Kidney glomerular epithelial cell (primary cell): ENCODE data around the gene PDZRN4.
A peak's percentile ranks its signal among the peaks of the same experiment; 100 is the strongest.
"Not testable (repeated sequence)": the region's sequence is repeated elsewhere in the genome, so short reads cannot be mapped to it uniquely, and the experiment has no call there.

Source experiments
- DNase-seq: peaks from one replicate; lab custom pipeline; 2025; lab: John Stamatoyannopoulos, UW

PDZRN4 gene

DNA sequence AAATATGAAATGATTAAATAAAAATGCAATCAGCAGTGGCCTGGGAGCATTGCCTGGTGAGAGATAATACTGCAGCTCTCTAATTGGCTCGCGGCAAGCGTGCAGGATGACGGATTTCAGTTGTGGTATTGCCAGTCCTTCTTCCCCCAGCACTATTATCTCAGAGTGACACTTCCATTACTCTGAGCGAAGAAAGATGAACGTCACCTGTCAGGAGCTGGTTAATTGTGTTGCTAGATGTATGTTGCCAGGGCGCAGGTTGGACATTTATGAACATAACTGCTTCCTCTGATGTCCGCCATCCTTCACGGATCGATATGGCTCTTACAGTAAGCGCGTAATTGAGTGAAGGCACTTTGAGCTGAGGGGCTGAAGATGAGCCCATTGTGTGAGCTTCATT lies 374.9 kb downstream of the PDZRN4 start:
- DNase-seq = no peak

DNA sequence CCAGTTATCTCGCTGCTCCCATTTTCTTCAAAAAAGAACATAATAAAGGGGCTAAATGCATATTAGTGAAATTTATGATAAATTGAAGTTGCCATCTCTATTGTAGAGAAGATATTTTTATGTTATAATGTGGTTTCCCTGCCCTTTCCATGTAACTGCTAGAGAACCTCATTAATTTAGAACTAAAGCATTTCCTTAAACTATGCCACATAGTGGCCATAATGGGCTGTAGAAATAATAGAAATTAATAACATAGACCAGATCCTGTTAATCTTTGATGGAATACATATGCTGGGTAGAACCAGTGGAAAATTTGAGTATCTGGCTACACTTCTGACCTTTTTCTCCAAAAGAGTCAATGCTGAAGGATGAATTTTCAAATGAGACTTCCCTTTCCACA lies 376.7 kb downstream of the PDZRN4 start:
- no peak for DNase-seq

DNA sequence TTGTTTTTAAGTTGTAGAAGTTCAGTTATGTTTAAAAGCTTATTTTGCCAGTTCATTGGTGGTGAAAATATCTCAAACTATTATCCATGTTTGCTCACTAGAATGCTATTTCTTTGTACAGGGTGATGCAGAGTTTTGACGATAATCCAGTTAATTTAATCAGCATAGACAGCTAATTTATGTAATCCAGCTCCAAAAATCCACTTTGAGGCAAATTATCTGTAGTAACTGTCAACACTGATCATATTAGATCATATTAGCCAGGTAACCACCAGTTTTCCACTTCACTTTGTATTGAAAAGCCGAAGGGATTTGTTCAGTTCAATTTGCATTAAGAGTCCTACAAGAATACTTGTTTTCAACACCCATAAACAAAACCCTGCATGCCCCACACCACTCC lies 378.6 kb downstream of the PDZRN4 start:
- DNase-seq = no peak

DNA sequence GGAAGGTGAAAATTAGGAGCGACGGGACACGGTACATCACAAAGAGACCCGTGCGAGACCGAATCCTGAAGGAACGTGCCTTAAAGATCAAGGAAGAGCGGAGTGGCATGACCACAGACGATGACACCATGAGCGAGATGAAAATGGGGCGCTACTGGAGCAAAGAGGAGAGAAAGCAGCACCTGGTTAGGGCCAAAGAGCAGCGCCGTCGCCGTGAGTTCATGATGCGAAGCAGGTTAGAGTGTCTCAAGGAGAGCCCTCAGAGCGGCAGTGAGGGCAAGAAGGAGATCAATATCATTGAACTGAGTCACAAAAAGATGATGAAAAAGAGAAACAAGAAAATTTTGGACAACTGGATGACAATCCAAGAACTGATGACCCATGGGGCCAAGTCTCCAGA lies 385.3 kb downstream of the PDZRN4 start:
- DNase-seq = no peak

DNA sequence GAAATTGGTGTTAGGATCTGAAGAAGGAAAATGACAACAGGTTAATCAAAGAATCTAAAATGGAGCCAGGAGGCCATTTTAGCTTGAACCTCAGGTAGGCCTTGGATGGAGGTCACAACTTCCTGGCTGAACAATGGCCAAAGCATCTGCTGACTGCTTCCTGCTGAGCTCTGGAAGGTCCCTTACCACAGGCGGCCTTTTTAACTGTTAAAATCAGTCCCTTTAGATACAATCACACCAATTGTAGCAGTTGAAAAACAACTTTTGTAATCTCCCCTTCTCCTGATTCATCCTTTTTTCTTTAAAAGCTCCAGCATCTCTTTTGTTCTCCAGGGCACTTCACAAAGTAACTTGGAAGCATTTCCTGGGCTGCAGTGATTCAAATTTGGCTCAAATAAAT lies 388.8 kb downstream of the PDZRN4 start:
- DNase-seq = no peak

DNA sequence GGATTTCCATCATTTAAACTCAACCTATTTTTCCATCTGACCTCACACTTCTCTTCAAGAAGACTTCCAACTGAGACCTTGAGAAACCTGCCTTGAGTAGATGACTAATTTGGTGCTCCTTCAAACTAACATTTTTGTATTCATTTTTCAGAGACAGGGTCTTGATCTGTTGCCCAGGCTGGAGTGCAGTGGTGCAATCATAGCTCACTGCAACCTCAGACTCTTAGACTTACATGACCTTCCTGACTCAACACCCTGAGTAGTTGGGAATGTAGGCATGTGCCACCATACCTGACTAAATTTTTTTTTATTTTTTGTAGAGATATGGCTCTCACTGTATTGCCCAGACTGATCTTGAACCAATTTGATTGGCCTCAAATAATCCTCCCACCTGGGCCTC lies 389.9 kb downstream of the PDZRN4 start:
- no peak for DNase-seq

DNA sequence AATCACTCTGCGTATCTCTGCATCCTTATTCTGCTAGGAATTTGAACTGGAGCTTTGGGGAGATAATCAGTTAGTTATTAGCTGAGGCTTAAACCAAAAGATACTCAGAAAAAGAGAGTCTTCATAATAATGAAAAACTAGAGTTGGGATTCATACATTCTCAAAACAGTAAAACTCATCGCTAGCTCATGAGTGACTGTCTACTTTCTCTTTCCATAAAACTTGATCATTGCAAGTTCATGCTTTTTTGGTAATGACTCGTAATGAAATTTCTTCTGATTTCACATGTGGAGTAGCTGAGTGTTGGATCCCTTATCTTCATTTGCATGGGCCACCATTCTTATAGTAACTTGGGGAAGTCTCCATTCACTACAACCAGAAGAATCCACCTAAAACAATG lies 397.7 kb downstream of the PDZRN4 start:
- DNase-seq = no peak

DNA sequence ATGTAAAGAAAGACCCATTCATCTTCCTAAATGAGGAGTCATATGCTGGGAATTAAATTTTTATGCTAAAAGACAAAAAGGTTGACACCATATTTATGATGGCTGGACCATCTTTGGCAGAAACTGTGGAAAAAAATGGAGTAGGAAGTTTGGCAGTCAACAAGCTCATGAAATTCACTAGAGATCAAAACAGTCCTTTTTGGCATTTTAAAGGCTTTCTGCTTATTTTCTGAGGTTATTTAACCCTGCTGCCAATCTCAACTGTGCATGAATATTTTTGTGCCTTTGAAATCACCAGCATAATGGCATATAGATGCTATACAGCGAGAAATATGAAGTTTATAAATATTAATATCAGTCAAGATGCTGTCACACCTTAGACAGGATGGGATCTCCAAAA lies 399.5 kb downstream of the PDZRN4 start:
- DNase-seq = no peak

DNA sequence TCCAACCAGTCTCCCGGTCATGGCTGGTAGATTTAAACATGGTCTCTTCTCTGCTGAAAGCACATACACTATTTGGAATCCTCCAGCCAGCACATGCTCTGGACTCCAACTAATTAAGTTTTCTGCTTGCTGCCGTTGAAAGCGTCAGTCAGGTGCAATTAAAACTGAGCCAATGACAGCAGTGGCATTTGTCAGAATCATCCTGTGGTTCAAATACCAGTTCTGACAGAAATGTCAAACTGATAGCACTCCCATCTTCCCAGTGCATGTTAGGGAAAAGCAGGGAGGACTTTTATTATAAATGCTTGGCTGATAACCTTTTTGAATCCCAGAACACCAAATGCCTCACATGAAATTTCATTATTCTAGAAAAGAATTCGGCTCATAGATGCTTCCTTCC lies 401.8 kb downstream of the PDZRN4 start:
- DNase-seq = no peak

DNA sequence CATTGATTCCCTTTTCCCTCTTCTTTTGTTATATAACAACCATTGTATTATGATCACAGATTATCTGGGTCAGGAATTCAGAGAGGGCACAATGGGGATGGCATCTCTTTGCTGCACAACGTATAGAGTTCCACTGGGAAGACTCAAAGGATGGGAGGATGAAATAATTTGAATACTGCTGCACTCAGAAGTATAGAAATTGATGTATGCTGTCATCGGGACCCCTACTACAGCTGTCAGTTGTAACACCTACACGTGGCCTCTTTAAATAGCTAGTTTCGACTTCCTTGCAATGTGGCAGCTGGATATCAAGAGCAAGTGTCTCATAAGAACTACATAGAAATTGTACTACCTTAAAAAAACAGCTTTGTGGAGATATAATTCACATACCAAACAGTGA lies 408.1 kb downstream of the PDZRN4 start:
- DNase-seq = no peak

DNA sequence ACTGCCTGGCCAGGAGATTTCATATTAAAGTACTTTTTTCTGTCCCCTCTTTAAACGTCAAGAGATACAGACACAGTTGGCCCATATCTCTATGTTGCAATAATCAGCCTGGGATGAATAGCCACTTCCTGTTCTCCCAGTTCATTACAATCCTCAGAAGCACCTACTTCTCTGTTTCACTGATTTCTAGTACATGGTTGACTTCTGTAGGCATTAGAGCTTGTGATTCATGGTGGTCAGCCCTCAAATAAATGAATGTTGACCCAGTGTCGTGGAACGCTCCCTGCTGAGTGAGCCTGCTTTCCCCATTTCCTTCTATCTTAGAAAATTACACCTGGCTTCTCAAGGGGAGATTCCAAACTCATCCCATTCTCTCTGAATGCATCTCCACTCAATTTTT lies 416.7 kb downstream of the PDZRN4 start:
- DNase-seq = peak; percentile 91

DNA sequence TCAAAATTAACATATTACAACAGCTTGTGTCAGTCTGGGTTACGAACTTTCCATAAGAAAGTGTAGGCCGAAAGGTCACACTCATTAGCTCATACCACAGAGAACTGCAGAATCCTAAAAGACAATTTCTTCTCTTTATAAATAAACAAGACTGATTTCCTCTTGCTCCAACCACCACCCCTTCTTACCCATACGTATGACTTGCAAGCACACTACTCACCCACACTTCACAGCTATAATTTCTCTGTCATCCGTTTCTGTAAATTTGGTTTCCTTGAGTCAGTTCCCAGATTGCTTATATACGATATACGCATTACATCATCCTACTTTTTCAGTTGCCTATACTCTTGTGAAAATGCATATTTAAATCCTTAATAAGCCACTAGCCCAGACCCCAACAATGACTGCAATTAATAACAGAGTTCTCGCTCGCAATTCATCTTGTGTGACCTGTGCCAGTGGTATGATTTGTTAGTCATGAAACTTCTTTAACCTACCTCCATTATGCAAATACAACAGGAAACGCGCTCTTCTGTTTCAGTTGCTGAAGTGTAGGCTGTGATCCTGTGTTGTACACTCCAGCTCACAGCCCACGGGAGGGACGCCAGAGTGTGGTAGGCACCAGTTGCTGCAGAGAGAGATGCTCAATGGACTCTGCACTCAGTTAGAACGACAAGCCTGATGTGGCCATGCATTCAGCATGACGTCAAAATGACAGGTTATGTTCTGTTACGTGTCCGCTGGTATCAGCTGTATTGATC lies 417.6 kb downstream of the PDZRN4 start:
- DNase-seq = no peak

DNA sequence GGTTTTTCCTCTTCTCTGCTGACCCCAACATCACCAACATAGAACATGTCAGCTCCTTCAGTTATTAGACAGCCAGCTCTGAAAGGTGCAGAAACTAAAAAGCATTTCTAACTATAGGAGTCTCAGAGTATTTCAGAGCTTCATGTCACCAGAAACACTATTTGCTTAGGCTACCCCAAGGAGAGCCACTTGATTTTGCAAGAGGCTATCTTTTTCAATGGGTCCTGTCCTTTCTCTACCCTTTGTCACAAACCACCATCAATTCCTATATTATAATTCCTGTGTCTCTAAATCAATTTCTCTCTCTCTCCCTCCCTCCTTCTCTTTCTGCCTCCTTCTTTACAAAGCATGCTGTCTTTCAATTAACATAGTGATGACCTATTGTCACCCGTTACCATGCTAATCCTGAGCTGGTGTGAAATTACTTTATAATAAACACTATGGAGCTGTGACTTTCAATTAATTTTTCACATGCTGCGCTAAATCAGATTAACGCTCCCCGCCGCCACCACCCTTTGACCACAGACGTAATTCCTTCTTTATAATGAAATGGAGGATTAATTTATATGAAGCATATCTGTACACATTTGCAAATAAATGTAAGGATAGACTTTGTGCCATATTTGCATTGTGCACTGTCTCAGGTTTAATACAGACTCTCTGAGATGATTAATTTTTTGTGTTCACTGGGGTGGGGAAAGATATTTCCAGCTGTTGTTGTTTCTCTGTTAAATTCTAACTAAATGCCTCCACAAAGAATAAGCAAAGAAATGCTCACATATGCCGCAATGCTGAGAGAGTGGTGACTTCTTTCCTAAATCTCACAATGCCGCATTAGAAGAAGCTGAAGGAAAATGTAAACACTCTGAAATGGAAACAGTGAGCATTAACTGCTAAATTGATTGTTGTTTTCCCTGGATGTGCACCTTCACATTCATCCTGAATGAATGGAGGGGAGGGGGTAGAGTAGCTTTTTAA lies 418.6 kb downstream of the PDZRN4 start:
- peak; percentile 46 for DNase-seq

DNA sequence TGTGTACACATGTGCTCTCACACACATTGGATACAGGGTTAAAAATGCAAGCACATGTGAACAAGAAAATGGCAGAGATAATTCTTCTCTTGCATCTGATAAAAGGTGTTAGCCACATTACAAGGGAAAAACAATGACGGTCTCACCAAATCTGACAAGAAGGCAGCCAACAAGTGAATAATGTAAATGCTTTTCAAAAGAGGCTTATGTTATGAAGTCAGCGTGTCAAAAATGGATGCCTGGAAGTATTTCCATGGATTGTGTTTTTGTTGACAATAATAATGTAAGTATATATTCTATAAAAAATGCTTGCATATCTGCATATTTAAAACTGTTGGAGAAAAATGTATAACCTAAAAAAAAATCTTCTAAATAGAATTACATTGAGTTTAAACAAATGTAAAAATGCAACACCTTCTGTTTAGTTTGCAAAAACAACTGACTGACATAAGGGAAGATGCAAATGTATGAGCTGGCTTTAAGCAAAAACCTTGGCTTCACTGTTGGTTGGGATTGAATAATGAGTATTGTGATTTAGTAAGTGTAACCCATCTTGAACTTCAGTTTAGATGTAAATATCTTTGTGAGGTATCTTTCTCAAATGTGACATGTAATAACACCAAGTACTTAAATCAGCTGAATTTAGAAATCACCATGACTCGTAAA lies 424.9 kb downstream of the PDZRN4 start:
- no peak for DNase-seq

DNA sequence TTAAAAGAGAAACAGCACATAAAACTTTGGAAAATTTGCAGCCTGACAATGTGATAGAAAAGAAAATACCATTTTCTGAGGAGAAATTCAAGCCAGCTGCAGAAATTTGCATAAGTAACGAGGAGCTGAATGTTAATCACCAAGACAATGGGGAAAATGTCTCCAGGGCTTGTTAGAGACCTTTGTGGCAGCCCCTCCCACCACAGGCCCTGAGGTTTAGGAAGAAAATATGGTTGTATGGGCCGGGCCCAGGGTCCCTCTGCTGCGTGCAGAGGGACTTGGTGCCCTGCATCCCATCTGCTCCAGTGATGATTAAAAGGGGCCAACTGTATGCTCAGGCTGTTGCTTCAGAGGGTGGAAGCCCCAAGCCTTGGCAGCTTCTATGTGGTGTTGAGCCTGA lies 427.1 kb downstream of the PDZRN4 start:
- not testable (repeated sequence) for DNase-seq

DNA sequence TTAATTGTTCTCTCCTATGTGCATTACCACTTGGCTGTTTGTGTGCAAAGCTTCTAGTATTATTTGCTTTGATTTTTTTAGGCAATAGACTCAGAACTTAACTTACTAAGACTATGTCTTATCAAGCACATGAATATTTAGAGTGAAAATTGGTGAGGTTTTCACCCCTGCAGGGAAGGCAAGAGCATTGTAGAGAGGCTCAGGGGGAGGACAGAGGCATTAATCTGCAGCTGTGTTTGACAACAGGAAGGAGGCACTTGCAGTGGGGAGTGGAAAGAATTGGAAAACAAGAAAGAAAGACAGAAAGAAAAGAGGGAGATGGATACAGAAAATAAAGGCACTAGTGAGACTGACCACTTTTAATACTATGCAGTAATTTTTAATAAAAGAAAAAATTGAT lies 431.6 kb downstream of the PDZRN4 start:
- DNase-seq = no peak

DNA sequence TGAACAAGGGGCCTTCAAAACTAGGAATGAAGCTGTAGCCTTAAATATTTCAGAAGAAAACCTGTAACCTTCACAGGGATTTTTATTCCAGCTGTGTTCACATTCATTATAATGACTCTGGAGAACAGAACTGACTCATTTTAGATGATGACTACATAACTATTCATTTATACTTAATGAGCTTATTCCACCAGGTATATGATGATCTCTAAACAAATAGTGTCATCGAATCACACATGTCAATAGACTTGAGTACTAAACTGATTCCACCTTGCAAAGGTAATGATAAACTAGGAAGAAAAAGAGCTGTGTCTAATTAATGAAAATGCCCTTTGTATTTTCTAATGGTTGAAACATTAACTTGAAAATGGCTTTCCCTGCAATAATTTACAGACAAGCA lies 433.2 kb downstream of the PDZRN4 start:
- peak; percentile 49 for DNase-seq
